ENCODE measurements around the gene RXRB.

The RXRB gene

GRCh38 chr6:33156964-33157363, 43.5 kb downstream of the RXRB start:
- Histone ChIP-seq H3K9ac (ENCODE audit: low read length) (no peak overlapping the region), H3K9me2 (replicated peaks; ENCODE audit: insufficient read depth, low read length) (no peaks in the 10 kb centered on the region), H4K20me1 (ENCODE audit: insufficient read depth, low read length) (no peaks in the 10 kb centered on the region), H3K36me3 (replicated peaks; ENCODE audit: insufficient read depth, low read length) (no peaks in the 10 kb centered on the region), H3K9me3 (replicated peaks; ENCODE audit: insufficient read depth, low read length) (no peaks in the 10 kb centered on the region), H3K4me3 (ENCODE audit: low read length) (no peak overlapping the region), H3K79me2 (ENCODE audit: low read length) (no peaks in the 10 kb centered on the region), H3K27me3 (replicated peaks; ENCODE audit: insufficient read depth, low read length) (no peaks in the 10 kb centered on the region), H3K4me2 (ENCODE audit: low read depth, low read length) (no peak overlapping the region), H2AFZ (ENCODE audit: low read length) (no peak overlapping the region), H3K27ac (ENCODE audit: low read length) (no peak overlapping the region), H3F3A (ENCODE audit: insufficient read depth, low read length) (no peaks in the 10 kb centered on the region), H3K4me1 (ENCODE audit: low read length) (peaks cover 6% of the 10 kb centered on the region; the same call in 1 of the 2 replicates)
- no peak for DNase-seq
- TF ChIP-seq CTCF (IDR thresholded peaks at IDR 0.05; ENCODE audit: low read length) (no peak), EZH2 (optimal IDR thresholded peaks at IDR 0.05; ENCODE audit: low read depth, low read length) (no peak), EZH2phosphoT487 (IDR thresholded peaks at IDR 0.05; ENCODE audit: low read length) (no peak)

GRCh38 chr6:33156561-33156960, 43.9 kb downstream of the RXRB start:
- Histone ChIP-seq H3K27me3 (replicated peaks; ENCODE audit: insufficient read depth, low read length) (no peaks in the 10 kb centered on the region), H4K20me1 (ENCODE audit: insufficient read depth, low read length) (no peaks in the 10 kb centered on the region), H3K9me3 (replicated peaks; ENCODE audit: insufficient read depth, low read length) (no peaks in the 10 kb centered on the region), H2AFZ (ENCODE audit: low read length) (no peak overlapping the region), H3K4me1 (ENCODE audit: low read length) (peaks cover 6% of the 10 kb centered on the region; the same call in 1 of the 2 replicates), H3K9me2 (replicated peaks; ENCODE audit: insufficient read depth, low read length) (no peaks in the 10 kb centered on the region), H3F3A (ENCODE audit: insufficient read depth, low read length) (no peaks in the 10 kb centered on the region), H3K4me3 (ENCODE audit: low read length) (no peak overlapping the region), H3K4me2 (ENCODE audit: low read depth, low read length) (no peak overlapping the region), H3K9ac (ENCODE audit: low read length) (no peak overlapping the region), H3K79me2 (ENCODE audit: low read length) (no peaks in the 10 kb centered on the region), H3K27ac (ENCODE audit: low read length) (no peak overlapping the region), H3K36me3 (replicated peaks; ENCODE audit: insufficient read depth, low read length) (no peaks in the 10 kb centered on the region)
- no peak for DNase-seq
- TF ChIP-seq CTCF (IDR thresholded peaks at IDR 0.05; ENCODE audit: low read length), result no peak
- TF ChIP-seq EZH2phosphoT487 (IDR thresholded peaks at IDR 0.05; ENCODE audit: low read length), result no peak
- no peak for TF ChIP-seq EZH2 (optimal IDR thresholded peaks at IDR 0.05; ENCODE audit: low read depth, low read length)

GRCh38 chr6:33154349-33154748, 46.1 kb downstream of the RXRB start:
- H3K4me1 ChIP-seq (ENCODE audit: low read length), result no peaks in the 10 kb centered on the region
- H3K36me3 ChIP-seq (replicated peaks; ENCODE audit: insufficient read depth, low read length), result no peaks in the 10 kb centered on the region
- H3K27ac ChIP-seq (ENCODE audit: low read length), result no peak overlapping the region
- no peaks in the 10 kb centered on the region for H3K9me3 ChIP-seq (replicated peaks; ENCODE audit: insufficient read depth, low read length)
- H3K79me2 ChIP-seq (ENCODE audit: low read length), result no peaks in the 10 kb centered on the region
- no peaks in the 10 kb centered on the region for H4K20me1 ChIP-seq (ENCODE audit: insufficient read depth, low read length)
- H3K9ac ChIP-seq (ENCODE audit: low read length), result no peak overlapping the region
- H3K4me3 ChIP-seq (ENCODE audit: low read length), result no peak overlapping the region
- peaks cover 7% of the 10 kb centered on the region; the same call in 1 of the 2 replicates for H3K27me3 ChIP-seq (replicated peaks; ENCODE audit: insufficient read depth, low read length)
- no peaks in the 10 kb centered on the region for H3K9me2 ChIP-seq (replicated peaks; ENCODE audit: insufficient read depth, low read length)
- no peak for TF ChIP-seq EZH2phosphoT487 (IDR thresholded peaks at IDR 0.05; ENCODE audit: low read length)
- TF ChIP-seq EZH2 (optimal IDR thresholded peaks at IDR 0.05; ENCODE audit: low read depth, low read length), result no peak
- no peak for TF ChIP-seq CTCF (IDR thresholded peaks at IDR 0.05; ENCODE audit: low read length)
- H3K4me2 ChIP-seq (ENCODE audit: low read depth, low read length), result no peak overlapping the region
- DNase-seq, result no peak
- no peaks in the 10 kb centered on the region for H3F3A ChIP-seq (ENCODE audit: insufficient read depth, low read length)
- no peak overlapping the region for H2AFZ ChIP-seq (ENCODE audit: low read length)
